Muscle of leg (tissue), 11 donors: ENCODE data around the gene CACNA1C. TPM values are rescaled to one million over a fixed set of nuclear protein-coding genes. Genes with fewer than 3 reads are reported as not detected.
A peak's percentile ranks its signal among the peaks of the same experiment; 100 is the strongest.

Source experiments
- DNase-seq: peaks from one replicate; pipeline ENCODE4 v3.0.0; 2013
- H3K27ac ChIP-seq: one replicate; pipeline ENCODE4 v1.5.1; 2013; ENCODE audit warnings: mild to moderate bottlenecking, low read length, control low read depth
- H3K27me3 ChIP-seq: one replicate; pipeline ENCODE4 v1.6.1; 2013; ENCODE audit warnings: low read length; ENCODE audit not compliant: control insufficient read depth, insufficient read depth
- H3K36me3 ChIP-seq: one replicate; pipeline ENCODE4 v1.6.1; 2013; ENCODE audit warnings: low read length; ENCODE audit not compliant: control insufficient read depth, insufficient read depth
- H3K4me1 ChIP-seq: one replicate; pipeline ENCODE4 v1.6.1; 2013; ENCODE audit warnings: low read length; ENCODE audit not compliant: control insufficient read depth, insufficient read depth
- H3K4me3 ChIP-seq: one replicate; pipeline ENCODE4 v1.5.1; 2013; ENCODE audit warnings: low read length, control low read depth
- H3K9me3 ChIP-seq: replicated peaks from 2 replicates; pipeline ENCODE4 v1.6.1; 2013; ENCODE audit warnings: low read depth, low read length; ENCODE audit not compliant: control insufficient read depth
- WGBS: methylation state at CpG from one replicate; pipeline ENCODE4 v1.1.5; 2013; ENCODE audit warnings: missing lambda C conversion rate; ENCODE audit not compliant: insufficient coverage; 5-methylcytosine and 5-hydroxymethylcytosine counted together
- polyA plus RNA-seq, 8 donors: library from polyadenylated mRNA; unstranded; fragments of 120-200 nt; gene quantifications; one replicate each; pipeline versions ENCODE4 v1.2.1 to v1.2.3, GENCODE V29; 2013; ENCODE audit warnings: inconsistent platforms in 1 of 8, low replicate concordance in 1 of 8; ENCODE audit not compliant: insufficient read length in 8 of 8, insufficient read depth in 1 of 8
- total RNA-seq: library from RNA; stranded (reverse); fragments of 120-200 nt; gene quantifications from one replicate; pipeline ENCODE4 v1.2.4, GENCODE V29; 2013

CACNA1C gene
- total and polyA plus RNA-seq, 9 donors = 1.9 to 4.3 (median 3.6) TPM

DNA sequence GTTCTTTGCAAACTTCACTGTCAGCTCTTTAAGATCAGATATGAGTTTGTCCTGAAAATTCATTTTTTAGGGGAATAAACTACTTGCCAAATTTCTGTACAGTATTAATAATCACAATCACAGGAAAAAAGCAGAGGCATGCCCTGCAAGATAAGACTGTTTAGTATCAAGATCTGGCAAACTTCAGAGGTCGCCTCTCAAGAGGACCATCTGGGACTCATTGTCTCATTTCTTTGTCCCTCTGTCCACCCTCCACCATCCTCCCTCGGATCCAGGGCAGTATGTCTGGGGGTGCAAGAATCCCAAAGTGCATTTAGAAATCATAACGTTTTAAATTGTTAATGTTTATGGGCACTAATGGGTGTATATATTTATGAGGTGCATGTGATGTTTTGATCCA, 509.6 kb downstream of the CACNA1C start:
- Histone ChIP-seq H3K36me3 (no peaks in the 10 kb centered on the region), H3K4me3 (no peak overlapping the region), H3K27me3 (peaks cover 2% of the 10 kb centered on the region), H3K9me3 (no peaks in the 10 kb centered on the region), H3K4me1 (peaks cover 5% of the 10 kb centered on the region), H3K27ac (no peak overlapping the region)
- no CpG with 5 or more reads among the region's 3 CpGs for WGBS
- no peak for DNase-seq

- no peak overlapping the region for H3K4me3 ChIP-seq
- no peaks in the 10 kb centered on the region for H3K36me3 ChIP-seq
- DNase-seq = no peak
- no peak overlapping the region for H3K27ac ChIP-seq
- no peaks in the 10 kb centered on the region for H3K9me3 ChIP-seq
- H3K27me3 ChIP-seq = no peaks in the 10 kb centered on the region
- WGBS = 85% methylated on average over 5 of the region's 6 CpGs
- H3K4me1 ChIP-seq = peaks cover 5% of the 10 kb centered on the region
Measured at GRCh38 chr12:2563709-2564108, 510.9 kb downstream of the CACNA1C start.

- no peak overlapping the region for H3K4me3 ChIP-seq
- H3K36me3 ChIP-seq = no peaks in the 10 kb centered on the region
- WGBS = 98% methylated on average over 8 of the region's 12 CpGs
- H3K27me3 ChIP-seq = no peaks in the 10 kb centered on the region
- peaks cover 4% of the 10 kb centered on the region for H3K4me1 ChIP-seq
- no peak for DNase-seq
- no peak overlapping the region for H3K27ac ChIP-seq
- no peaks in the 10 kb centered on the region for H3K9me3 ChIP-seq
Measured at GRCh38 chr12:2566161-2566560, 513.4 kb downstream of the CACNA1C start.

- no peak overlapping the region for H3K27ac ChIP-seq
- 90% methylated on average over 4 of the region's 4 CpGs for WGBS
- no peak overlapping the region for H3K4me3 ChIP-seq
- no peaks in the 10 kb centered on the region for H3K4me1 ChIP-seq
- H3K27me3 ChIP-seq = no peaks in the 10 kb centered on the region
- H3K36me3 ChIP-seq = no peaks in the 10 kb centered on the region
- DNase-seq = no peak
- no peaks in the 10 kb centered on the region for H3K9me3 ChIP-seq
Measured at GRCh38 chr12:2567711-2568110, 514.9 kb downstream of the CACNA1C start.

DNA sequence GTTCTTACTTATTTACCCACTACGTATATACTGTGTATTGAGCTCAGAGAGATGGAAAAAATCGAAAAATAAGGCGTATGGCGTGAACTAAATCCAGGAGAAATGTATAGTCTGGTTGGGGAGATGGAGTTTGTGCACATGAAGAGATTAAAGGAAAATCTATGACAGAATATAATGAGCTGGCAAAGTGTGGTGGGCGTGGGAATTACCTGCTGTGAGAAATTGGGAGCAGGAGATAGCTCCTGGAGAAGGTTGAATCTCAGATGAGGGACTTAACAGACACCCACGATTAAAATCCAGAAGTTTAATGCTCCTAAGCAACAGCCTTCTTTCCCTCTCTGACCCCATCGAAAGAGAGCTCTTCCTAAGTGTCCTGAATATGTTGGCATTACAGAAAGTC, 517.8 kb downstream of the CACNA1C start:
- Histone ChIP-seq H3K36me3 (no peaks in the 10 kb centered on the region), H3K4me3 (no peak overlapping the region), H3K9me3 (no peaks in the 10 kb centered on the region), H3K27ac (no peak overlapping the region), H3K4me1 (no peaks in the 10 kb centered on the region), H3K27me3 (no peaks in the 10 kb centered on the region)
- DNase-seq = no peak
- 100% methylated on average over 2 of the region's 7 CpGs for WGBS

DNA sequence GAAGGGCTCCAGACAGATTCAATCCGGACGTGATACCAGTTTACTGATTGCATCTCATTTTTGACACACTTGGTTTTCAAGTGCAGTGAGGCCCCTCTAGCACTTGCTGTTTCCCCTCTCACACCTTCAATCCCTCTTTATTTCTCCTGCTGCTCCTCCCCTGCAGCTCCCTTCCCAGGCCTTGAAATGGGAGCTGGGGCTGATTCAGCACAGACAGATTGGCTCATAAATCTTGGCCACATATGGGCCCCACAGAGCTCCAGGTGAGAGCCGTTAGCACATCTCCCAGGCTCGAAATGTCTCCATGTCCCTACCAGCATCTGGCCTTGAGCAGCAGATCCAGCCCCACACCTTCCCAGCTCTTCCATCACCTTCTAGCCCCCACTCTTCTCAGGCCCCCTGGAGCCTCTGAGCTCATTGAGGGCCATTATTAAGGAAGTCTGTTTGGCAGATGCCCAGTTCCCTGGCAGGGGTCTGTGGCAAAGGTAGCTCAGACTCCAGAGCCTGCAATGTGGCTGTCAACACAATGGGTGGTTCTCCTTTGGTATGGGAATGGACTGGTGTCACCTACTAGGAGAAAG, 521.7 kb downstream of the CACNA1C start:
- Histone ChIP-seq H3K4me1 (no peaks in the 10 kb centered on the region), H3K27me3 (no peaks in the 10 kb centered on the region), H3K36me3 (no peaks in the 10 kb centered on the region), H3K4me3 (no peak overlapping the region), H3K9me3 (no peaks in the 10 kb centered on the region), H3K27ac (no peak overlapping the region)
- 45% methylated on average over 4 of the region's 4 CpGs for WGBS
- no peak for DNase-seq

GRCh38 chr12:2575245-2575644, 522.5 kb downstream of the CACNA1C start:
- 75% methylated on average over 4 of the region's 5 CpGs for whole genome bisulfite sequencing
- H3K9me3 ChIP-seq = no peaks in the 10 kb centered on the region
- no peak overlapping the region for H3K27ac ChIP-seq
- H3K4me1 ChIP-seq = no peaks in the 10 kb centered on the region
- H3K4me3 ChIP-seq = no peak overlapping the region
- H3K36me3 ChIP-seq = no peaks in the 10 kb centered on the region
- no peaks in the 10 kb centered on the region for H3K27me3 ChIP-seq
- no peak for DNase-seq

DNA sequence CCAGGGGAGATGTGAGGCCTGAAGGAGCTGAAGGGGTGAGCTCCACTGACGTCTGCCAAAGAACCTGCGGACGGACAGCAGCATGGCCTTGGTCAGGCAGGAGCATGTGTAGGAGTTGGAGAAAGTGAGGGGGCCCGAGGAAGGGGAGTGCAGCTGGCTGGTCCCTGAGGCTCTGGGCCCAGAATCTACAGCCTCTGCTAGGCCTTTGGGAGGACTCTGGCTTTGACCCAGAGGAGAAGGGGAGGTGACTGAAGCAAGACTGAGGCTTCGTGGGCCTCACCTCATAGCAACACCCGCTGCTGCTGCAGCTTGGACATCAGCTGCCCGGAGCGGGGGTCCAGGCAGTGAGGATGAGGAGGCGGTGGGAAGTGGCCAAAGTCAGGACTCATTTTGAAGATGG, 525.4 kb downstream of the CACNA1C start:
- no peaks in the 10 kb centered on the region for H3K36me3 ChIP-seq
- WGBS = 53% methylated on average over 9 of the region's 9 CpGs
- DNase-seq = peak; percentile 40

GRCh38 chr12:2578772-2579171, 526.0 kb downstream of the CACNA1C start:
- H3K27ac ChIP-seq = no peak overlapping the region
- H3K4me1 ChIP-seq = peaks cover 8% of the 10 kb centered on the region
- no peaks in the 10 kb centered on the region for H3K9me3 ChIP-seq
- WGBS = 84% methylated on average over 6 of the region's 6 CpGs
- H3K4me3 ChIP-seq = no peak overlapping the region
- H3K27me3 ChIP-seq = peaks cover 20% of the 10 kb centered on the region
- no peaks in the 10 kb centered on the region for H3K36me3 ChIP-seq
- no peak for DNase-seq

More for the DNA sequence above, 525.4 kb downstream of the CACNA1C start:
- Histone ChIP-seq H3K27me3 (peaks cover 15% of the 10 kb centered on the region), H3K4me1 (peaks cover 4% of the 10 kb centered on the region), H3K4me3 (no peak overlapping the region), H3K27ac (no peak overlapping the region), H3K9me3 (no peaks in the 10 kb centered on the region)

DNA sequence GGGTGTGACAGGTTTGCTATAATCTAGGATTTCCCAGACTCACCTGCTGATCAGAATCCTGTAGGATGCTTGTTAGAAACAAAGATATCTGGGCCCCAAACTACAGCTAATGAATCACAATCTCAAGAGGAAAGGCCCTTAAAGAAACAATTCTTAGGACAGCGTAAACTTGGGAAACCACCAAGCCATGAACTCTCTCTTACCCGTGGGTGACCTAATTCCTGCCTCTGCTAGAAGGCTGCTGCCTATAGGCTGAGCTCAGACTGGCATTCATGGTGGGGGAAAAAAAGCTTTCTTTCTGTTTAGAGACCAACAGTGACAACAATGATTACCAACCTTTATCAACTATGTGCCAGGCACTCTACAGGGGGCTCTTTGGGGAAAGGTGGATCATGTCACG, 528.0 kb downstream of the CACNA1C start:
- H3K27me3 ChIP-seq = peaks cover 35% of the 10 kb centered on the region
- no peak overlapping the region for H3K27ac ChIP-seq
- H3K36me3 ChIP-seq = no peaks in the 10 kb centered on the region
- no peak overlapping the region for H3K4me3 ChIP-seq
- H3K4me1 ChIP-seq = peaks cover 8% of the 10 kb centered on the region
- no peak for DNase-seq
- 40% methylated on average over 1 of the region's 3 CpGs for WGBS
- no peaks in the 10 kb centered on the region for H3K9me3 ChIP-seq
